Lower lobe of right lung (tissue), 2 donors: ENCODE data around the gene BSND. TPM values are rescaled to one million over a fixed set of nuclear protein-coding genes. Genes with fewer than 3 reads are reported as not detected.

ENCODE experiments used
- ATAC-seq, 2 donors: fragments of 200-7000 bp; cut with Tn5 transposase; one replicate each; pipeline ENCODE4 v1.9.1; 2020 to 2022; ENCODE audit warnings: mild to moderate bottlenecking in 2 of 2, moderate library complexity in 2 of 2
- DNase-seq: peaks from one replicate; pipeline ENCODE4 v3.0.0-alpha.2; 2020
- H3K27ac ChIP-seq: fragments of 200-600 bp; one replicate; pipeline ENCODE4 v1.8.0; 2022
- H3K27me3 ChIP-seq: fragments of 200-600 bp; one replicate; pipeline ENCODE4 v1.8.0; 2022; ENCODE audit warnings: low read depth
- H3K36me3 ChIP-seq: fragments of 200-600 bp; one replicate; pipeline ENCODE4 v1.8.0; 2022; ENCODE audit warnings: mild to moderate bottlenecking
- H3K4me1 ChIP-seq: fragments of 200-600 bp; one replicate; pipeline ENCODE4 v1.8.0; 2022
- H3K4me3 ChIP-seq: fragments of 200-600 bp; one replicate; pipeline ENCODE4 v1.8.0; 2022; ENCODE audit warnings: mild to moderate bottlenecking
- H3K9me3 ChIP-seq: fragments of 200-600 bp; one replicate; pipeline ENCODE4 v1.8.0; 2022
- CTCF ChIP-seq: fragments of 200-600 bp; IDR thresholded peaks from one replicate; pipeline ENCODE4 v1.8.0; 2022; ENCODE audit warnings: antibody characterized with exemption, mild to moderate bottlenecking
- intact Hi-C: fragments of 100-400 bp; cut with DNase I; formaldehyde crosslinking; loops from one replicate; pipeline ENCODE4 v1.11.0; 2022
- total RNA-seq: library from RNA; stranded (reverse); fragmentation: NEBNext Ultra II Directional; extraction: Animal tissue kit (Norgen Biotek cat#: 25700); gene quantifications from one replicate; pipeline ENCODE4 v1.2.1, GENCODE V29; 2021
- donor health status: DM: no; HTN: yes; CAD: no; lungs with severe emphysema.

The BSND gene
- total RNA-seq, 1 donor from 2014 or later: not detected

- Histone ChIP-seq H3K4me1 (peaks cover 7% of the 10 kb centered on the region), H3K27me3 (peaks cover 42% of the 10 kb centered on the region), H3K36me3 (no peaks in the 10 kb centered on the region), H3K27ac (peak overlapping the region; percentile 65), H3K4me3 (peak overlapping the region; percentile 52), H3K9me3 (no peaks in the 10 kb centered on the region)
- intact Hi-C loops: no loop called here
- TF ChIP-seq CTCF: no peak
- ATAC-seq: no peak
- no peak for DNase-seq
Measured at GRCh38 chr1:55038974-55039341, 40.2 kb downstream of the BSND start.

- Histone ChIP-seq H3K27ac (peak within 1 kb of the TSS; percentile 65), H3K27me3 (peaks cover 42% of the 10 kb centered on the region), H3K9me3 (no peaks in the 10 kb centered on the region), H3K4me1 (peaks cover 7% of the 10 kb centered on the region), H3K4me3 (peak within 1 kb of the TSS; percentile 52), H3K36me3 (no peaks in the 10 kb centered on the region)
- no peak for TF ChIP-seq CTCF
- intact Hi-C loops: no loop called here
- ATAC-seq (peak; percentile 76 to 84), DNase-seq (peak; percentile 71)
Measured at GRCh38 chr1:55039342-55040082, 40.8 kb downstream of the BSND start, which contains the start of gene PCSK9. Gene PCSK9, plus strand, starts transcription at chr1:55039548. Its CDS starts 290 bp downstream, at chr1:55039838.

GRCh38 chr1:55040083-55040932 lies 41.6 kb downstream of the BSND start:
- ATAC-seq (peak; percentile 55 to 58), DNase-seq (no peak)
- intact Hi-C loops: no loop called here
- Histone ChIP-seq H3K4me3 (peak overlapping the region; percentile 52), H3K27ac (peak overlapping the region; percentile 65), H3K36me3 (no peaks in the 10 kb centered on the region), H3K4me1 (peaks cover 7% of the 10 kb centered on the region), H3K9me3 (no peaks in the 10 kb centered on the region), H3K27me3 (peaks cover 40% of the 10 kb centered on the region)
- TF ChIP-seq CTCF: no peak

DNA sequence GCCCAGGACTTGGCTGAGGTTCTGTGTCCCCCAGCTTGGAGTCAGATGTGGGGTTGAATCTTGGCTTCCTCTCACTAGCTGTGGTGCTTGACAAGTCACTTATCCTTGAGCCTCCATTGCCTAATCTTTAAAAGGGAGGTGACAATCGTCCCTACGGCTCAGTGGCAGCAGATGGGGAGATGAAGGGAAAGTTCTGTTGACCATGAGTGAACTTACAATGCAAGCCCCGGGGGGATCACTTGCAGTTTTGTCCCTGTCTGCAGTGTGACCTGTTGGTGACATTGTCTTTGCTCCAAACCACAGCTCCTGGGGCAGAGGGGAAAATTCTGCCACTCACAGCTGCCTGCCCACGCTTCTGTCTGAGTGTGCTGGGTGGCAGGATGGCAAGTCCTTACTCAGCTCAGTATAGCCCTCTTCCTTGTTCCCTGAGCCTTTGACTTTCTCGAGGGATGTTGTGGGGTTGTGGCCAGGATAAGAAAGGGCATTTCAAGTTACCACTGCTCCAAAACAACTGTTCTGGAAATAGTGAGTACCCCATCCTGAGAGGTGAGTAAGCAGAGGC lies 42.3 kb downstream of the BSND start:
- Histone ChIP-seq H3K36me3 (no peaks in the 10 kb centered on the region), H3K4me3 (peak overlapping the region; percentile 52), H3K27ac (no peak overlapping the region), H3K4me1 (peaks cover 7% of the 10 kb centered on the region), H3K27me3 (peaks cover 33% of the 10 kb centered on the region), H3K9me3 (no peaks in the 10 kb centered on the region)
- ATAC-seq: peak in 1 of 2 donors; percentile 42
- no peak for TF ChIP-seq CTCF
- intact Hi-C loops: no loop called here
- no peak for DNase-seq

GRCh38 chr1:55041613-55042012 lies 42.9 kb downstream of the BSND start:
- no peak for ATAC-seq
- no peak overlapping the region for H3K4me3 ChIP-seq
- peaks cover 7% of the 10 kb centered on the region for H3K4me1 ChIP-seq

More at GRCh38 chr1:55041613-55042012, 42.9 kb downstream of the BSND start:
- no peak overlapping the region for H3K27ac ChIP-seq
- DNase-seq: no peak
- no peak for TF ChIP-seq CTCF
- H3K9me3 ChIP-seq: no peaks in the 10 kb centered on the region
- intact Hi-C loops: no loop called here
- H3K36me3 ChIP-seq: no peaks in the 10 kb centered on the region
- peaks cover 28% of the 10 kb centered on the region for H3K27me3 ChIP-seq
